ENCODE data around the gene CTLA4.
"Not testable (repeated sequence)": the region's sequence is repeated elsewhere in the genome, so short reads cannot be mapped to it uniquely, and the experiment has no call there.

Gene CTLA4

GRCh38 chr2:203870941-203871340, 3.4 kb downstream of the CTLA4 start:
- Histone ChIP-seq H3K4me3 (no peak overlapping the region), H3K27me3 (no peaks in the 10 kb centered on the region), H3K4me1 (0 out of 2 replicates have a peak, but pooled peaks cover 4% of the 10 kb centered on the region), H3K9ac (no peak overlapping the region), H3K36me3 (no peaks in the 10 kb centered on the region), H4K20me1 (no peaks in the 10 kb centered on the region), H3K9me3 (no peaks in the 10 kb centered on the region), H3K4me2 (no peak overlapping the region), H3K27ac (no peak overlapping the region)
- TF ChIP-seq Cebpa-rat (IDR thresholded peaks at IDR 0.05), result no peak

DNA sequence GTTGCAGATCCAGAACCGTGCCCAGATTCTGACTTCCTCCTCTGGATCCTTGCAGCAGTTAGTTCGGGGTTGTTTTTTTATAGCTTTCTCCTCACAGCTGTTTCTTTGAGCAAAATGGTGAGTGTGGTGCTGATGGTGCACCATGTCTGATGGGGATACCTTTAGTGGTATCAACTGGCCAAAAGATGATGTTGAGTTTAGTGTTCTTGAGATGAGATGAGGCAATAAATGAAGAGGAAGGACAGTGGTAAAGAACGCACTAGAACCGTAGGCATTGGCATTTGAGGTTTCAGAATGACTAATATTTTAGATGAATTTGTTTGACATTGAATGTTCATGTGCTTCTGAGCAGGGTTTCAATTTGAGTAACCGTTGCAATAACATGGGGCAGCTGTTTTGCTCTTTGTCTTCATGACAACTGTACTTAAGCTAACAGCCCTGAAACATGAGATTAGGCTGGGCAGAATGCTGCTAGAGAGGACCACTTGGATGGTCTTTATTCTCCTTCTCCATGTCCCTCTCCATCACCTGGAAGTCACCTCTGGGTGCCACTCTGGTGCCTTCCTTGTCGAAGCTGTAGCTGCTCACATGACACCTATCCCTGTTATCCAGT, 3.9 kb downstream of the CTLA4 start:
- no peaks in the 10 kb centered on the region for H4K20me1 ChIP-seq
- no peak overlapping the region for H3K4me2 ChIP-seq
- 0 out of 2 replicates have a peak, but pooled peaks cover 4% of the 10 kb centered on the region for H3K4me1 ChIP-seq
- no peaks in the 10 kb centered on the region for H3K9me3 ChIP-seq
- no peak for TF ChIP-seq Cebpa-rat (IDR thresholded peaks at IDR 0.05)
- H3K27me3 ChIP-seq, result no peaks in the 10 kb centered on the region
- no peak overlapping the region for H3K9ac ChIP-seq
- no peaks in the 10 kb centered on the region for H3K36me3 ChIP-seq
- H3K4me3 ChIP-seq, result no peak overlapping the region
- H3K27ac ChIP-seq, result no peak overlapping the region

GRCh38 chr2:203873461-203873860, 5.9 kb downstream of the CTLA4 start:
- Histone ChIP-seq H3K27ac (no peak overlapping the region), H3K4me2 (no peak overlapping the region), H3K27me3 (no peaks in the 10 kb centered on the region), H3K4me3 (no peak overlapping the region), H3K9ac (no peak overlapping the region), H3K36me3 (no peaks in the 10 kb centered on the region), H4K20me1 (no peaks in the 10 kb centered on the region), H3K4me1 (0 out of 2 replicates have a peak, but pooled peaks cover 4% of the 10 kb centered on the region), H3K9me3 (no peaks in the 10 kb centered on the region)
- TF ChIP-seq Cebpa-rat (IDR thresholded peaks at IDR 0.05), result no peak

GRCh38 chr2:203873921-203874631, 6.5 kb downstream of the CTLA4 start:
- H3K9me3 ChIP-seq, result no peaks in the 10 kb centered on the region
- TF ChIP-seq Cebpa-rat (IDR thresholded peaks at IDR 0.05), result no peak
- 0 out of 2 replicates have a peak, but pooled peaks cover 4% of the 10 kb centered on the region for H3K4me1 ChIP-seq
- H3K36me3 ChIP-seq, result no peaks in the 10 kb centered on the region
- H3K27me3 ChIP-seq, result no peaks in the 10 kb centered on the region
- no peaks in the 10 kb centered on the region for H4K20me1 ChIP-seq
- H3K4me3 ChIP-seq, result no peak overlapping the region
- H3K4me2 ChIP-seq, result no peak overlapping the region
- no peak overlapping the region for H3K27ac ChIP-seq
- H3K9ac ChIP-seq, result no peak overlapping the region

- no peak overlapping the region for H3K9ac ChIP-seq
- no peaks in the 10 kb centered on the region for H4K20me1 ChIP-seq
- H3K4me3 ChIP-seq, result no peak overlapping the region
- TF ChIP-seq Cebpa-rat (IDR thresholded peaks at IDR 0.05), result no peak
- H3K36me3 ChIP-seq, result no peaks in the 10 kb centered on the region
- no peak overlapping the region for H3K4me2 ChIP-seq
- H3K27me3 ChIP-seq, result no peaks in the 10 kb centered on the region
- no peaks in the 10 kb centered on the region for H3K9me3 ChIP-seq
- 0 out of 2 replicates have a peak, but pooled peaks cover 4% of the 10 kb centered on the region for H3K4me1 ChIP-seq
- H3K27ac ChIP-seq, result no peak overlapping the region
Observed at GRCh38 chr2:203875471-203875870, 7.9 kb downstream of the CTLA4 start.

- Histone ChIP-seq H3K27ac (no peak overlapping the region), H3K27me3 (no peaks in the 10 kb centered on the region), H3K9ac (no peak overlapping the region)
Observed at GRCh38 chr2:203876328-203876727, 8.8 kb downstream of the CTLA4 start.

DNA sequence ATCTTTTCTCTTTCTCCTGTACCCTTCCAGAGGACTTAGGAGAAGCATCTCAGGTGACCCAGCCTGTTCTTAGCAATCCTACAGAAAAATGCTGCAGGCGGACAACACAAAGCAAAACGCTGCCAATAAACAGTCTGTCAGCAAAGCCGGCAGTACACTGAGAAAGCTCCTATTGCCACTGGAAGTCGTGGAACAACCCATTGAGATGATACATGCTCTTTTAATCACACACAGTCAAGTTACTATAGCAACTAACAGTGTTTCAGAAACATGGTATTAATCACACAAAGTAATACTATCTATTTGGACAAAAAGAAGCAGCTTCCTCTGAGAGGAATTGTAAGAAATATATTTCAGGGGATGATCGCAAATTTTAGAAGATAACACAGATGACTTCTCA, 10.5 kb downstream of the CTLA4 start:
- Histone ChIP-seq H4K20me1 (no peaks in the 10 kb centered on the region), H3K27me3 (no peaks in the 10 kb centered on the region), H3K4me1 (0 out of 2 replicates have a peak, but pooled peaks cover 4% of the 10 kb centered on the region), H3K9me3 (no peaks in the 10 kb centered on the region), H3K4me2 (no peak overlapping the region), H3K27ac (no peak overlapping the region), H3K9ac (no peak overlapping the region), H3K4me3 (no peak overlapping the region), H3K36me3 (no peaks in the 10 kb centered on the region)
- no peak for TF ChIP-seq Cebpa-rat (IDR thresholded peaks at IDR 0.05)

More at GRCh38 chr2:203876328-203876727, 8.8 kb downstream of the CTLA4 start:
- Histone ChIP-seq H3K4me3 (no peak overlapping the region), H3K9me3 (no peaks in the 10 kb centered on the region), H3K4me1 (0 out of 2 replicates have a peak, but pooled peaks cover 4% of the 10 kb centered on the region), H4K20me1 (no peaks in the 10 kb centered on the region), H3K4me2 (no peak overlapping the region), H3K36me3 (no peaks in the 10 kb centered on the region)
- no peak for TF ChIP-seq Cebpa-rat (IDR thresholded peaks at IDR 0.05)

GRCh38 chr2:203880557-203881125, 13.1 kb downstream of the CTLA4 start:
- Histone ChIP-seq H3K4me2 (no peak overlapping the region), H3K27me3 (no peaks in the 10 kb centered on the region), H3K4me1 (no peaks in the 10 kb centered on the region), H3K4me3 (no peak overlapping the region), H4K20me1 (no peaks in the 10 kb centered on the region), H3K36me3 (no peaks in the 10 kb centered on the region), H3K9me3 (no peaks in the 10 kb centered on the region), H3K9ac (no peak overlapping the region), H3K27ac (no peak overlapping the region)
- no peak for TF ChIP-seq Cebpa-rat (IDR thresholded peaks at IDR 0.05)

DNA sequence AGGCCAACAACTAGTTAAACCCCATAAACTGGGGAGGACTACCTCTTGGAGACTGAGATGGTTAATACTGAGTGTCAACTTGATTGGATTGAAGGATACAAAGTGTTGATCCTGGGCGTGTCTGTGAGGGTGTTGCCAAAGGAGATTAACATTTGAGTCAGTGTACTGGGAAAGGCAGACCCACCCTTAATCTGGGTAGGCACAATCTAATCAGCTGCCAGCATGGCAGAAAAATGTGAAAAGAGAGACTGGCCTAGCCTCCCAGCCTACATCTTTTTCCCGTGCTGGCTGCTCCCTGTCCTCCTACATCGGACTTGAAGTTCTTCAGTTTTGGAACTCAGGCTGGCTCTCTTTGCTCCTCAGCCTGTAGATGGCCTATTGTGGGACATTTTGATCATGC, 13.6 kb downstream of the CTLA4 start:
- not testable (repeated sequence) for H3K27ac ChIP-seq, H3K36me3 ChIP-seq, H3K27me3 ChIP-seq, H4K20me1 ChIP-seq, H3K4me3 ChIP-seq, H3K4me2 ChIP-seq, H3K9me3 ChIP-seq, H3K4me1 ChIP-seq, H3K9ac ChIP-seq

GRCh38 chr2:203882551-203882950, 15.0 kb downstream of the CTLA4 start:
- Histone ChIP-seq H3K4me1 (no peaks in the 10 kb centered on the region), H3K27me3 (no peaks in the 10 kb centered on the region), H3K4me3 (no peak overlapping the region), H3K27ac (no peak overlapping the region), H4K20me1 (no peaks in the 10 kb centered on the region), H3K4me2 (no peak overlapping the region), H3K36me3 (no peaks in the 10 kb centered on the region), H3K9me3 (no peaks in the 10 kb centered on the region), H3K9ac (no peak overlapping the region)
- no peak for TF ChIP-seq Cebpa-rat (IDR thresholded peaks at IDR 0.05)

Measured in BLaER1 (cell line).